Stimulated activated CD4-positive, alpha-beta T cell treated with anti-CD3 and anti-CD28 coated beads, Interleukin-1b, Interleukin-23, amount 100 ng/mL, for 24 hours (primary cell): ENCODE results near the gene COX19.
"Not testable (repeated sequence)": the region's sequence is repeated elsewhere in the genome, so short reads cannot be mapped to it uniquely, and the experiment has no call there.

ENCODE experiments used
- DNase-seq, 4 experiments: peaks; one replicate each; pipeline ENCODE4 v3.0.0-alpha.2; 2020; ENCODE audit warnings: low read depth in 4 of 4, low spot score in 1 of 4

COX19 gene

DNA sequence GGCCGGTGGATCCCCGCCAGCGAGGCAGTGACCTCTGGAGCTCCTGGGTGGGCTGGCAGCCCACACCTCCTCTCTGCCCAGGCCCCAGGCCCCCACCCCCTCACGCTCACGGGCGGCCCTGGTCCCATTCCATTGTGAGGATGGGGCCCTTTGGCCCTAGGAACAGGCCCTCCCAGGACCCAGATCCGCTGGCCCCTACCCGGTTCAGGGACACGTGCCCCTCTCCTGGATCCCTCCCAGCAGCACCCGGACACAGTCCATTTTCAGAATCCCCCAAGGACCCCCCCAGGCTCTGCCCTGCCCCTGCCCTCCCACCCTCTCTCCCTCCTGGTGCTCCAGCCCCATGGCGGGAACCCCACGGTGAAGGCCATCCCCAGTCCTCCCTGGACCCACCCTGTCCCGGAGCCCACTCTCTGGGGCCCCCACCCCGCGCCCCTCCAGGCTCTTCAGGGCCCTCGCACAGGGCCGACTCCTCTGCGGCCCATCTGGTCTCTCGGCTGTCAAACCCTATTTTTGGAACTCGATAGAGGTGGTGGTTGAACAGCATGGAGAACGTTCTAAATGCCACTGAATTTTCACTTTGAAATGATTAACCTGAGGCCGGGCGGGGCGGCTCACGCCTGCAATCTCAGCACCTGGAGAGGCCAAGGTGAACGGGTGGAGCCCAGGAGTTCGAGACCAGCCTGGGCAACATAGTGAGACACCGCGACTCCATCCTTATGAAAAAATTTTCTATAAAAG, 28.9 kb downstream of the COX19 start:
- DNase-seq: no peak

- no peak for DNase-seq
Observed at GRCh38 chr7:945556-946255, 29.6 kb downstream of the COX19 start.

GRCh38 chr7:945147-945555, 30.2 kb downstream of the COX19 start:
- DNase-seq: no peak

DNA sequence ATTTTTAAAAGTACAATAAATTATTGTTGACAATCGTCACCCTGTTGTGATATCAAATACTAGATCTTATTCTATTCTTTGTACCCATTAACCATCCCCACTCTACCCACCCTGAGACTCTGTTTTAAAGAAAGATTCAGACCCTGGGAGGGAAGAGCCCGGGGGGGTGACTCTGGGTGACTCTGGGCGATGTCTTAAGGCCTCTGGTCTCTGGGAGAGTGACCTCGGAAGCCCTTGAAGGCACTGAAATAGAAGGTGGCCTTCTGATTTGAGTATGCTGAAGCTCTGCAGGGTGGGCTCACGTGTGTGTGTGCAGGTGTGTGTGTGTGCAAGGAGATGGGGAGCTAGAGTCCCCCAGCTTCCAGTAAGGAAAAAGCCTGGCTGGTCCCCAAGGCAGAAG, 30.6 kb downstream of the COX19 start:
- no peak for DNase-seq

GRCh38 chr7:943793-944192, 31.6 kb downstream of the COX19 start:
- DNase-seq: not testable (repeated sequence)

GRCh38 chr7:940599-941408, 34.5 kb downstream of the COX19 start:
- DNase-seq: no peak

DNA sequence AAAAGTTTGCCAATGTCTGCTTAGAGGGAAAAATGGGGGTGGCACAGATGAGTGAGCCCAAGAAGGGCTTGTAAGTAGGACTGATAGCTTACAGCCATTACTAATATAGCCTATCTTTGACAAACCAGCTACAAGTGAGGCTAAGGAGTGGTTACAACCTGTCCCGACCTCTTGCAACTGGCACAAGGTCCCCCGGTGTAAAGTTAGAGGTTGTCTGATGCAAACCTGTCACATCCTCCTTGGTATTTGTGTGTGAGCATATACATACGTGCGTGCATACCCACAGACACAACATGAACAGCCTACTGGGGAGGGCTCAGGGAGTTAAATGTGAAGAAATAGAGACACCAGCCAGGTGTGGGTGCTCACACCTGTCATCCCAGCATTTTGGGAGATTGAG, 35.5 kb downstream of the COX19 start:
- DNase-seq: no peak

- DNase-seq: no peak
Observed at GRCh38 chr7:938546-939185, 36.7 kb downstream of the COX19 start.

DNA sequence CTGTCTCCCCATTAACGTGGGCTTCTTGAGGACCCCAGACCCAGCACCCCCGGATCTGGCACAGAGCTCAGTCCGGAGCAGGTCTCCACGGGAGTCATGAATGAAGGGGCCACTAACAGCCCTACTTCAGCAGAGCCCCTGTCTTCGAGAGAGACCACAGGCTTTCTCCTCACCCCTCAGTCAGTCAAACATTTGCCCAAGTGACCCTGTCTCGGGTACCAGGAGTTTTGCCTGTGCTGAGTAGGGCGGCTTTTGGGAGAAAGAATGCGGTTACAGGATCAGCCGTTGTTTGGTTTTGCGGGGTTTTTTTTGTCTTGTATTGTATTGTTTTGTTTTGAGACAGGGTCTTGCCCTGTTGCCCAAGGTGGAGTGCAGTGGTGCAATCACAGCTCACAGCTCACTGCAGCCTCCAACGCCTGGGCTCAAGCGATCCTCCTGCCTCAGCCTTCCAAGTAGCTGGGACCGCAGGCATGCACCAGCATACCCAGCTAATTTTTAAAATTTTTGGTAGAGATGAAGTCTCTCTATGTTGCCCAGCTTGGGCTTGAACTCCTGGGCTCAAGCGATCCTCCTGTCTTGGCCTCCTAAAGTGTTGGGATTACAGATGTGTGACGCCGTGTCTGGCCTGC, 37.4 kb downstream of the COX19 start:
- DNase-seq: no peak

GRCh38 chr7:936386-937054, 38.8 kb downstream of the COX19 start:
- no peak for DNase-seq

DNA sequence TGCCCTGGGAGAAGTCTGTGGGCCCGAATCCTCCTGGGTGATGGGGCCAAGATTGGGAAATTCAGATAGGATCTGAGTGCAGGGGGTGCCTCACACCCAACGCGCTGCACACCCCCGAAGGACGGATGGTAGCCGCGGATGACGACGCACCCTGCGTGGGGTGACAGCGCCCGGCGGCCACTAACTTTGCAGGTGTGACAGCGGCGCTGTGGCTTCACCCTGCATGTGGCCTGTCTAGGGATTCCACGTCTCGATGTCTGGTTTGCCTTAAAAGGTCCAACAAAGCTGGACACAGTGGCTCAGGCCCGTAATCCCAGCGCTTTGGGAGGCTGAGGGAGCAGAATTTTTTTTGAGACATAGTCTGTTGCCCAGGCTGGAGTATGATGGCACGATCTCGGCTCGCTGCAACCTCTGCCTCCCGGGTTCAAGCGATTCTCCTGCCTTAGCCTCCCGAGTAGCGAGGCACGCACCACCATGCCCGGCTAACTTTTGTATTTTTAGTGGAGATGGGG, 39.4 kb downstream of the COX19 start:
- DNase-seq: no peak

- no peak for DNase-seq
Observed at GRCh38 chr7:935164-935873, 40.0 kb downstream of the COX19 start.

DNA sequence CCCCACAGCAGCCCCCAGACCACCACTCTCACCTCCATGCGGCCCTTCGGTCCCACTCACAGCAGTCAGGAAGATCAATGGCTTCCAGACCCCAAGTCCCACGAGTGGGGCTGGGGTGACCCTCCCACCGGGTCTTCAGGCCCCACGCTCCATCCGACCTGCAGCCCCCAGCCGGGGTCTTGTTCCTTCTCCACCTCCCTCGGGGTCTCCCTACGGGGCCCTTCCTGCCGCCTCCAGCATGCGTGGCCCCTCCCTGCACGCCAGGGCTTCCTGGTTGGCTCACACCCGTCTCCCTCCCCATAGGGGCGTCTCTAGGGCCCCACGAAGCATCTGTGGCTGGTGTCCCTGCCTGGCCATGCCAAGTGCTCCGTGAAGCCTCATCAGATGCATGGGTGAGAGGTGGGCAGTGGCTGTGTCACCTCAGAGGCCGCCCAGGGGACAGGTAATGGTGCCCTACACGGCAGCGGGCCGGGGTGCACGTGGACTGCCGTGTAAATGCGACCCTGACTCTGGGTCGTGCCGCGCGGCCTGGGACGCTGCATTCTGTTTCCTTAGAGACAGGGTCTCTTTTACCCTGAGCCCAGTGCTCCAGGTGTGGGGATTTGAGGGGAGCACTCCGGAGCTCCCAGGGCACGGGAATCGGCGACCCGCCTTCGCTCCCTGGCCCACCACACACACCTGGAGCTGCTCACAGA, 40.7 kb downstream of the COX19 start:
- DNase-seq: no peak

GRCh38 chr7:932651-932975, 42.7 kb downstream of the COX19 start:
- DNase-seq: no peak

GRCh38 chr7:931871-932650, 43.3 kb downstream of the COX19 start:
- no peak for DNase-seq

DNA sequence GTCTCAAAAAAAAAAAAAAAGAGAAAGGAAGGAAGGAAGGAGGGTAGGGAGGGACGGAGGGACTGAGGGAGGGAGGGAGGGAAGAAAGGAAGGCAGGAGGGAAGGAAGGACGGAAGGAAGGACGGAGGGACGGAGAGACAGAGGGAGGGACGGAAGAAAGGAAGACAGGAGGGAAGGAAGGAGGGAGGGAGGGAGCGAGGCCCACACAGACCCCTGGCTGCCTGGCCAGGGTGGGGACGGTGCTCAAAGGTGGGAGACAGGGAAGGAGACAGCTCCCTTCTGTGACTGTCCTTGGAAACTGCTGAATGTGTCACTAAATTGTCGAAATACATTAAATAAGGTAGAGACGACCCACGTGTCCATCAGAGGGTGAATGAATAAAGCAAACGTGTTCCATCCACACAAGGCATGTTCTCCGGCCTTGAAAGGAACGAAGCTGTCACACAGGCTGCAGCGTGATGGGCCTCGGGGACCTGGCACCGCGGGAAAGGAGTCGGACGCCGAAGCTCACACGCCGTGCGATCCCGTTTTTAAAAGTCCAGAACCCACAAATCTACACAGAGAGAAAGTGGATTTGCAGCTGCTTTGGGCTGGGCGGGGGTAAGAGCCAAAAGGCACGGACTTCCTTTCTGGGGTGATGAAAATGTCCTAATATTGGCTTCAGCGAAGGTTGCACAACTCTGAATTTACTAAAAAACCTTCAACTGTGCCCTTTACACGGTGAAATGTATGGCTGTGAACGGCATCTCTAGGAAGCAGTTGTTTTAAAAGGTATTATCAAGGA, 44.2 kb downstream of the COX19 start:
- no peak for DNase-seq

DNA sequence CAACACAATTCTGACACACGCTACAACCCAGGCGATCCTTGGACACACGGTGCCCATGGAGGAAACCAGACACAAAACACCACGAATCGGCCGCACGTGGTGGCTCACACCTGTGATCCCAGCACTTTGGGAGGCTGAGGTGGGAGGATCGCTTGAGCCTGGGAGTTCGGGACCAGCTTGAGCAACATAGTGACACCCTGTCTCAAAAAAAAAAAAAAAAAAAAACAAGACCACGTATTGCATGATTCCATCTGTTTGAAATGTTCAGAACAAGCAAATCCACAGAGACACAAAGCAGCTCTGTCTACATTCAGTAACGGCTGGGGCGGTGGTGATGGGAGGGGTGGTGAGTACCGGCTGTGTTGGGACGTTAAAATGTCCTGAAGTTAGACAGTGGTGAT, 46.0 kb downstream of the COX19 start:
- no peak for DNase-seq
